Measurements from ENCODE around the gene USP28.

Gene USP28

DNA sequence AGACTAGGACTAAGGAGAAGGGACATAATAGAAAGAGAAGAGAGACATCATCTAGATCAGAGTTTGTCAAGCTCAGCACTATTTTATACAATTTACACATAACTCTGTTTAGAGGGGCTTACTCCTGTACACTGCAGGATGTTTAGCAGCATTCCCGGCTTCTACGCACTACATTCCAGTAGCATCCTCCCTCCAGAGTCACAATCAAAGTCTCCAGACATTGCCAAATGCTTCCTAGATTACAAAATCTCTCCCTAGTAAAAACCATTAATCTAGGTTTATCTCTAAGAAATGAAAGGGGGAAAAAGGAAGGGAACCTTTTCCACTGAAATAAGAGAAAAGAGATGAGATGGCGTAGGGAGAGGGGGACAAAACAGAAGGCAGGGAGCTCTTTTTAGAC lies 4.0 kb downstream of the USP28 start:
- H3K27me3 ChIP-seq (ENCODE audit: insufficient read depth, low read length, poor library complexity): no peaks in the 10 kb centered on the region
- no peak overlapping the region for H2BK5ac ChIP-seq (ENCODE audit: low read length)
- H3K18ac ChIP-seq (ENCODE audit: low read length): no peak overlapping the region
- peaks cover 48% of the 10 kb centered on the region for H3K79me2 ChIP-seq (ENCODE audit: control insufficient read depth, insufficient read depth, low read length)
- no peak overlapping the region for H2AK5ac ChIP-seq (ENCODE audit: low read length)
- H3K4ac ChIP-seq (ENCODE audit: low read depth, low read length): no peak overlapping the region
- no peak overlapping the region for H3K4me2 ChIP-seq (ENCODE audit: low read length)
- no peak for DNase-seq
- no peak overlapping the region for H3K27ac ChIP-seq (ENCODE audit: low read depth, low read length)
- peaks cover 1% of the 10 kb centered on the region for H3K36me3 ChIP-seq (ENCODE audit: control insufficient read depth, insufficient read depth, low read length)
- H3K56ac ChIP-seq (ENCODE audit: low read length): peak overlapping the region; percentile 31
- no CpG with 5 or more reads among the region's 3 CpGs for WGBS (ENCODE audit: extremely low coverage, insufficient coverage, low lambda C conversion rate)
- no peak overlapping the region for H3K9ac ChIP-seq (ENCODE audit: low read length)
- no peak overlapping the region for H3K4me3 ChIP-seq (ENCODE audit: low read length)
- no peak overlapping the region for H4K5ac ChIP-seq (ENCODE audit: low read length)
- peak overlapping the region; percentile 35 for H3K23ac ChIP-seq (ENCODE audit: low read length)
- peaks cover 15% of the 10 kb centered on the region for H3K79me1 ChIP-seq (ENCODE audit: low read length)
- H4K8ac ChIP-seq (ENCODE audit: low read depth, low read length): no peak overlapping the region
- peaks cover 4% of the 10 kb centered on the region for H3K4me1 ChIP-seq (ENCODE audit: control insufficient read depth, low read depth, low read length)
- H2BK15ac ChIP-seq (replicated peaks; ENCODE audit: low read depth): no peak overlapping the region
- no peak overlapping the region for H2BK120ac ChIP-seq (ENCODE audit: low read depth, low read length)

DNA sequence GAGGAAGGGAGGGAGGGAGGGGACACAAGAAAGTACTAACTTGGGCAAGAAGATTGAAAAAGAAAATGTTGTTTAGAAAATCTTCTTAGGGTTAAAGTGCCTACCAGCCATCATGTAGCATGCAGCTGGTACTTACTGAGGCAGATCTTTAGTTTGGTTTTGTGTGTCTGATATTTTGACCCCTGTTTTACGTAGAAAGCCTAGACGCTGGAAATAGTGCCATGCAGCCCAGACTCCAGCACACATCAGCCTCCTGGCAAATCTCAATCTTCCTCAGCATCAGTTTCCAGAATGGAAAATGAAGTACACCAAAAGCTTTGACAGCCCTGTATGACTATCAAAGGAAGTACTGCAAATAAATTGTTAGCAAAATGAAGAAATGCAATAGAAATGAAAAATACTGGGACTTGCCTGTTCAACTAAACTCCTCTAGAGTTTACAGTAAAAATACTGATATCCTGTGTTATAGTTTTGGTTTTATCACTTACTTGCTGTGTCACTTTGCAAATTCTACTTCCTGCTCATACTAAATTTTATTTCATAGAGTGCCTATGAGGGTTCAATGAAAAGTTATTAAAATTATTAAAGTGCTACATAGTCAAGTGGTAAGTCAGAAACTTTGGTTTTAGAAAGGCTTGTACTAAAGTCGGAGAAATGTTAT lies 7.4 kb downstream of the USP28 start:
- Histone ChIP-seq H3K56ac (ENCODE audit: low read length) (no peak overlapping the region), H3K4me3 (ENCODE audit: low read length) (no peak overlapping the region), H2BK15ac (replicated peaks; ENCODE audit: low read depth) (no peak overlapping the region), H3K4me2 (ENCODE audit: low read length) (no peak overlapping the region), H3K27ac (ENCODE audit: low read depth, low read length) (no peak overlapping the region), H3K9ac (ENCODE audit: low read length) (no peak overlapping the region), H3K23ac (ENCODE audit: low read length) (no peak overlapping the region), H3K36me3 (ENCODE audit: control insufficient read depth, insufficient read depth, low read length) (peaks cover 3% of the 10 kb centered on the region), H3K27me3 (ENCODE audit: insufficient read depth, low read length, poor library complexity) (no peaks in the 10 kb centered on the region), H3K18ac (ENCODE audit: low read length) (no peak overlapping the region), H2AK5ac (ENCODE audit: low read length) (no peak overlapping the region), H4K5ac (ENCODE audit: low read length) (no peak overlapping the region), H3K79me2 (ENCODE audit: control insufficient read depth, insufficient read depth, low read length) (peaks cover 62% of the 10 kb centered on the region), H3K79me1 (ENCODE audit: low read length) (peaks cover 20% of the 10 kb centered on the region), H3K4ac (ENCODE audit: low read depth, low read length) (no peak overlapping the region), H4K8ac (ENCODE audit: low read depth, low read length) (no peak overlapping the region), H3K4me1 (ENCODE audit: control insufficient read depth, low read depth, low read length) (peaks cover 2% of the 10 kb centered on the region), H2BK120ac (ENCODE audit: low read depth, low read length) (no peak overlapping the region), H2BK5ac (ENCODE audit: low read length) (no peak overlapping the region)
- DNase-seq: no peak
- no CpG with 5 or more reads among the region's 3 CpGs for WGBS (ENCODE audit: extremely low coverage, insufficient coverage, low lambda C conversion rate)

DNA sequence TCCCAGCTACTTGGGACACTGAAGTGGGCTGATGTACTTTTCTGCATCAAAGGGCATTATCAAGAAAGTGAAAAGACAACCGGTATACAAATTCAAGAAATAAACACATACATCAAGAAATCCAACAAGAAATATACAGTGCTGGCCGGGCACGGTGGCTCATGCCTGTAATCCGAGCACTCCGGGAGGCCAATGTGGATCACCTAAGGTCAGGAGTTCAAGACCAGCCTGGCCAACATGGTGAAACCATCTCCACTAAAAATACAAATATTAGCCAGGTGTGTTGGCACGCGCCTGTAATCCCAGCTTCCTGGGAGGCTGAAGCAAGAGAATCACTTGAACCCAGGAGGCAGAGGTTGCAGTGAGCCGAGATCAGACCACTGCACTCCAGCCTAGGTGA lies 9.5 kb downstream of the USP28 start:
- H2BK15ac ChIP-seq (replicated peaks; ENCODE audit: low read depth): no peak overlapping the region
- H3K4me2 ChIP-seq (ENCODE audit: low read length): no peak overlapping the region
- H3K56ac ChIP-seq (ENCODE audit: low read length): no peak overlapping the region
- H4K8ac ChIP-seq (ENCODE audit: low read depth, low read length): no peak overlapping the region
- DNase-seq: no peak
- H3K4me3 ChIP-seq (ENCODE audit: low read length): no peak overlapping the region
- H3K4me1 ChIP-seq (ENCODE audit: control insufficient read depth, low read depth, low read length): peaks cover 3% of the 10 kb centered on the region
- H3K23ac ChIP-seq (ENCODE audit: low read length): no peak overlapping the region
- no peak overlapping the region for H2BK5ac ChIP-seq (ENCODE audit: low read length)
- H2BK120ac ChIP-seq (ENCODE audit: low read depth, low read length): no peak overlapping the region
- H3K9ac ChIP-seq (ENCODE audit: low read length): no peak overlapping the region
- H4K5ac ChIP-seq (ENCODE audit: low read length): no peak overlapping the region
- peaks cover 1% of the 10 kb centered on the region for H3K36me3 ChIP-seq (ENCODE audit: control insufficient read depth, insufficient read depth, low read length)
- H3K79me1 ChIP-seq (ENCODE audit: low read length): peaks cover 14% of the 10 kb centered on the region
- no CpG with 5 or more reads among the region's 8 CpGs for WGBS (ENCODE audit: extremely low coverage, insufficient coverage, low lambda C conversion rate)
- H2AK5ac ChIP-seq (ENCODE audit: low read length): no peak overlapping the region
- no peak overlapping the region for H3K18ac ChIP-seq (ENCODE audit: low read length)
- no peak overlapping the region for H3K4ac ChIP-seq (ENCODE audit: low read depth, low read length)
- peaks cover 45% of the 10 kb centered on the region for H3K79me2 ChIP-seq (ENCODE audit: control insufficient read depth, insufficient read depth, low read length)
- no peaks in the 10 kb centered on the region for H3K27me3 ChIP-seq (ENCODE audit: insufficient read depth, low read length, poor library complexity)
- no peak overlapping the region for H3K27ac ChIP-seq (ENCODE audit: low read depth, low read length)

DNA sequence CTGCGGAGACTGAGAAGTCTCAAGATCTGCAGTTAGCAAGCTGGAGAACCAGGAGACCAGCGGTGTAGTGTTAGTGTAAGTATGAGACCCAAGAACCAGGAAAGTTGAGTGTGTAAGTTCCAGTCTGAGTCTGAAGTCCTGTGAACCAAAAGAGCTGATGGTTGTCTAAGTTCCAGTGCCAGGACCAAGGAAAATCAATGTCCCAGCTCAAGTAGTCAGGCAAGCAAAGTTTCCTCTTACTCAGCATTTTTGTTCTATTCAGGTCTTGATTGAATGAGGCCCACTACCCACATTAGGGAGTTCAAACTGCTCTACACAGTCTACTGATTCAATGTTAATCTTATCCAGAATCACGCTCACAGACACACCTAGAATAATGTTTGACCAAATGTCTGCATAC lies 11.0 kb downstream of the USP28 start:
- H3K4ac ChIP-seq (ENCODE audit: low read depth, low read length): no peak overlapping the region
- H3K27me3 ChIP-seq (ENCODE audit: insufficient read depth, low read length, poor library complexity): no peaks in the 10 kb centered on the region
- no peak overlapping the region for H2BK120ac ChIP-seq (ENCODE audit: low read depth, low read length)
- H3K79me1 ChIP-seq (ENCODE audit: low read length): peaks cover 9% of the 10 kb centered on the region
- no peak overlapping the region for H3K4me3 ChIP-seq (ENCODE audit: low read length)
- H3K23ac ChIP-seq (ENCODE audit: low read length): no peak overlapping the region
- H3K36me3 ChIP-seq (ENCODE audit: control insufficient read depth, insufficient read depth, low read length): peaks cover 1% of the 10 kb centered on the region
- no peak overlapping the region for H4K8ac ChIP-seq (ENCODE audit: low read depth, low read length)
- peaks cover 6% of the 10 kb centered on the region for H3K4me1 ChIP-seq (ENCODE audit: control insufficient read depth, low read depth, low read length)
- no peak overlapping the region for H2AK5ac ChIP-seq (ENCODE audit: low read length)
- H2BK5ac ChIP-seq (ENCODE audit: low read length): peak overlapping the region; percentile 35
- H3K56ac ChIP-seq (ENCODE audit: low read length): no peak overlapping the region
- no peak overlapping the region for H3K4me2 ChIP-seq (ENCODE audit: low read length)
- H3K9ac ChIP-seq (ENCODE audit: low read length): no peak overlapping the region
- DNase-seq: no peak
- no peak overlapping the region for H4K5ac ChIP-seq (ENCODE audit: low read length)
- peaks cover 40% of the 10 kb centered on the region for H3K79me2 ChIP-seq (ENCODE audit: control insufficient read depth, insufficient read depth, low read length)
- H2BK15ac ChIP-seq (replicated peaks; ENCODE audit: low read depth): no peak overlapping the region
- no peak overlapping the region for H3K27ac ChIP-seq (ENCODE audit: low read depth, low read length)
- WGBS (ENCODE audit: extremely low coverage, insufficient coverage, low lambda C conversion rate): no CpG with 5 or more reads among the region's 3 CpGs
- no peak overlapping the region for H3K18ac ChIP-seq (ENCODE audit: low read length)

DNA sequence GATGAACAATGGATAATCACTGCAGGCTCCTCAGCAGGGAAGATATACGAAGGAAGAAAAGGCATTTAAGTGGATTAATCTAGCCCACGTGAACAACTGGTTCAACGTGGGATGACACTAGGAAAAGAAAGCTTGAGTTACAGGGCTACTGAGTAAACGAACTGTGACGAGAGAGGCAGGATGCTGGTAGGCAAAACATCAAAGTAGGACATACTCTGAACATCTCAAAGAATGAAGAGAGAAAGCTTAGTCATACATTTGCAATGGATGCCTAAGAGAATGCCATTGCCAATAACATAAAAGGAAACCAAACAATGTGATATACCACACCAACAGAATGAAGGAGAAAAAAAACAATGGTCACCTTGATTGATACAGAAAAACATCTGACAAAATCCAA lies 12.9 kb downstream of the USP28 start:
- Histone ChIP-seq H2BK5ac (ENCODE audit: low read length) (no peak overlapping the region), H3K18ac (ENCODE audit: low read length) (no peak overlapping the region), H2BK120ac (ENCODE audit: low read depth, low read length) (no peak overlapping the region), H2BK15ac (replicated peaks; ENCODE audit: low read depth) (no peak overlapping the region), H3K36me3 (ENCODE audit: control insufficient read depth, insufficient read depth, low read length) (peaks cover 1% of the 10 kb centered on the region), H3K27me3 (ENCODE audit: insufficient read depth, low read length, poor library complexity) (no peaks in the 10 kb centered on the region), H3K4me3 (ENCODE audit: low read length) (no peak overlapping the region), H3K4me1 (ENCODE audit: control insufficient read depth, low read depth, low read length) (peaks cover 6% of the 10 kb centered on the region), H3K4me2 (ENCODE audit: low read length) (no peak overlapping the region), H3K9ac (ENCODE audit: low read length) (no peak overlapping the region), H3K23ac (ENCODE audit: low read length) (no peak overlapping the region), H4K8ac (ENCODE audit: low read depth, low read length) (no peak overlapping the region), H3K27ac (ENCODE audit: low read depth, low read length) (peak overlapping the region; percentile 38), H3K4ac (ENCODE audit: low read depth, low read length) (no peak overlapping the region), H2AK5ac (ENCODE audit: low read length) (no peak overlapping the region), H4K5ac (ENCODE audit: low read length) (no peak overlapping the region), H3K79me2 (ENCODE audit: control insufficient read depth, insufficient read depth, low read length) (peaks cover 36% of the 10 kb centered on the region), H3K56ac (ENCODE audit: low read length) (no peak overlapping the region), H3K79me1 (ENCODE audit: low read length) (peaks cover 5% of the 10 kb centered on the region)
- peak; percentile 78 for DNase-seq
- no CpG with 5 or more reads among the region's 5 CpGs for WGBS (ENCODE audit: extremely low coverage, insufficient coverage, low lambda C conversion rate)

DNA sequence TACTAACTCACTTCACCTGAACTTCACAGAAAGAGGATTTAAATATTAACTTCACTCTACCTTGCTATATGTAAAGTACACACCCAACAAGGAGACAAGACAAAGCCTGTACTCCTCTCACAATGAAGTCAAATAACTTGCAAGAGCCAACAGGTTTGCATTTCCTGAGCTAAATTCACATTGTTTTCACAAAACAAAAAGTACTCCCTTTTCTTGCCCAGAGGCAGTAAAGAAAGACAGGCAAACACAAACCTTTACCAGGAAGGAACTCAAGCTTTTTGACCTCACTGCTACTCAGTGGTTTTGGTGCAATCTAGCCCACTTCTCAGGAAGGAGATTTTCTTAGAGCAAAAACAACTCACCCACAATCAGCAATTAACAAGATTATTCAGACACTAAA lies 15.7 kb downstream of the USP28 start:
- H3K27ac ChIP-seq (ENCODE audit: low read depth, low read length): peak overlapping the region; percentile 70

More for the DNA sequence above, 15.7 kb downstream of the USP28 start:
- H3K4me2 ChIP-seq (ENCODE audit: low read length): no peak overlapping the region
- H3K23ac ChIP-seq (ENCODE audit: low read length): no peak overlapping the region
- H3K18ac ChIP-seq (ENCODE audit: low read length): no peak overlapping the region
- no peak overlapping the region for H3K4ac ChIP-seq (ENCODE audit: low read depth, low read length)
- H3K79me1 ChIP-seq (ENCODE audit: low read length): peaks cover 3% of the 10 kb centered on the region
- H4K8ac ChIP-seq (ENCODE audit: low read depth, low read length): no peak overlapping the region
- no peak overlapping the region for H3K56ac ChIP-seq (ENCODE audit: low read length)
- no peak overlapping the region for H3K4me3 ChIP-seq (ENCODE audit: low read length)
- no peak overlapping the region for H2BK5ac ChIP-seq (ENCODE audit: low read length)
- peaks cover 6% of the 10 kb centered on the region for H3K4me1 ChIP-seq (ENCODE audit: control insufficient read depth, low read depth, low read length)
- H4K5ac ChIP-seq (ENCODE audit: low read length): no peak overlapping the region
- no peak overlapping the region for H2BK15ac ChIP-seq (replicated peaks; ENCODE audit: low read depth)
- peak overlapping the region; percentile 14 for H3K9ac ChIP-seq (ENCODE audit: low read length)
- no peak overlapping the region for H2AK5ac ChIP-seq (ENCODE audit: low read length)
- peaks cover 29% of the 10 kb centered on the region for H3K79me2 ChIP-seq (ENCODE audit: control insufficient read depth, insufficient read depth, low read length)
- peaks cover 1% of the 10 kb centered on the region for H3K36me3 ChIP-seq (ENCODE audit: control insufficient read depth, insufficient read depth, low read length)
- no peak overlapping the region for H2BK120ac ChIP-seq (ENCODE audit: low read depth, low read length)
- peak; percentile 81 for DNase-seq
- no peaks in the 10 kb centered on the region for H3K27me3 ChIP-seq (ENCODE audit: insufficient read depth, low read length, poor library complexity)
